G401.6 (cell line): Measurements from ENCODE around the gene SCN10A.

Experiments
- FAIRE-seq: peaks from 2 replicates; lab custom pipeline; 2012; peaks lifted over from hg19 to GRCh38; lab: Jason Lieb, UNC

SCN10A gene

DNA sequence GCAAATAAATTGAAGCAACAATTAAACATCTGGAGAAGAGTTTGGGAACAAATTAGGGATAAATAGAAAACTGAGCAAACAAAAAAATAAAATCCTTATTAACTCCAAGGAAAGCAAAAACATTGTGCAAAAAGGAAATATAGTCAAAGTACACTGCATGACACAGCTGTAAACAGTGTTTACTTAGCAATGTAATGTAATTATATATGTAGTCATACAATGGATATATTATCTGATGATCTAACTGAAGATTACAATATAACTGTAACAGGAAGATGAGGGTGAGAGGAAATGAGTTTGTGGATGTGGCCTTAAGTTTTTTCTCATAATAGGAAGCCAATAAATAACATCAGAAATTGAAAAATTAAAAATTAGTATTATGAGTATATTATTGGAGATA lies 42.5 kb downstream of the SCN10A start:
- no peak for FAIRE-seq

DNA sequence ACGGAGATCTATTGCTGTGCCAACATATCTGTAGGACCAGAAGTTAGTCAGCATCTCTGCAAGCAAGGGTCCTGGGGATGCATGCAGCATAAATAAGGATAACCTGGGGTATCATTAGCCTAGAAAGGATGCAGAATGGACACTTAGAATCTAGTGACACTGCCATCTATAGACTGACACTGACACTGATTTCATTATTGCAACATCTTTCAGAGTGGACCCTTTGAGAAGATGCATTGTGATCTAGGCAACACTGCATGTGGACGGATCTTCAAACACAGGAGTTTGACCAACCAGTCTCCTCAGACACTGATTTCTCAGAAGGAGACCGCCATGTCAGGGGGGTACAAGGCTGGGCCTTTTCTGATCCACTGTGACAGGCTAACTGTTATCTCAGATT lies 52.4 kb downstream of the SCN10A start:
- no peak for FAIRE-seq

GRCh38 chr3:38758557-38758956 lies 57.5 kb downstream of the SCN10A start:
- FAIRE-seq = no peak

DNA sequence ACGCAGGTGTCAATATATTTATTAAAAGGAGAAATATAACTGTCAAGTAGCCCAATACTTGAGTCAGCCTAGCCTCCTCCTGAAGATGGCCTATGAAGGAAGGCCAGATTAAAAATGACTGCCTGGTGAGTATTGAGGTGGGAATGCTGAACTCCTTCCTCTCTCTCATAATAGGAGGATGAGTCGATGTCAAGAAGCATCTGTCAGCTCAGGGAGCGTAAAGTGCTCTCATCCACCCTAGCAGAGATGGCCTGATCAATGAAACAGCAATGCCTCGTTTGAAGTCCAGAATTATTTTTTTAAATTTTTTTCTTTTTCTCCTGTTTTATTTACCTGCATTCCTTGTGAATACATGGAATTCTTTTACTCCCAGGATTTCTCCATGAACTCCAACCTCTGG lies 58.3 kb downstream of the SCN10A start:
- FAIRE-seq = no peak

GRCh38 chr3:38756892-38757291 lies 59.1 kb downstream of the SCN10A start:
- no peak for FAIRE-seq

DNA sequence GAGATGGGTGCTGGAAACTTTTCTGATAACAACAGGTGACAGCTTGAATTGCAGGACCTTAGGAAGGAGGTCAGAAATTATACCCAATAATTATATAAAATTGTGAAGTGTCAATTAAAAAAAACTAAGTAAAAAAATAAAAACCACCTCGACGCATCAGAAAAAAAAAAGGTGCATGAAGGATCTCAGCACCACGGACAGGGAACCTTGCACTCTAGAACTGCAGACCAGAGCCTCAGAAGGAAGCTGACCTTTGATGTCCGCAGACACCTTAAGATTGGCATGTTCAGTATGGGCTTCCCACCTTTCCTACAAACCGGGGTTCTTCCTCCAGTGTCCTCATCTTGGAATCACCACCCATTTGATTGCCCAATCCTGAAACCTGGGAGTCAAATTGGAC lies 60.9 kb downstream of the SCN10A start:
- FAIRE-seq = no peak

- FAIRE-seq = no peak
Observed at GRCh38 chr3:38746641-38747040, 69.4 kb downstream of the SCN10A start.

DNA sequence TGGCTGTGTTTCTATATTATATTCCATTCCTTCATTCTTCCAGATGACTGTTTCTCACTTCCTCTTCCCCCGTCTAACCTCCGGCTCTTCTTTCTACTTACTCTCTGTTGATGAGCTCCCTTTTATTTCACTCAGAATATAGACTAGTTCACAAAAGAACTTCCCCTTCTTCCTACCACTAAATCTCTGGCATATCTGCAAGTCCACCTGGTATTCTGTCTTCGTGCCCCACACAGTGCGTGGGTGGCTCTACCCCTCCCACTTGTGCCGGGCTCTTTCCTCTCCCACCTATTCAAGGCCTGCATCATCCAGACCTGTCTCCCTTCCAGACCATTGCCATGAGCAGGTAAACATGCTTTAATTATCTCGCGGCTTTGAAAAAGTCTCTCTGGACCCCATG lies 73.0 kb downstream of the SCN10A start:
- FAIRE-seq = no peak

- FAIRE-seq = no peak
Observed at GRCh38 chr3:38742550-38742949, 73.5 kb downstream of the SCN10A start.

DNA sequence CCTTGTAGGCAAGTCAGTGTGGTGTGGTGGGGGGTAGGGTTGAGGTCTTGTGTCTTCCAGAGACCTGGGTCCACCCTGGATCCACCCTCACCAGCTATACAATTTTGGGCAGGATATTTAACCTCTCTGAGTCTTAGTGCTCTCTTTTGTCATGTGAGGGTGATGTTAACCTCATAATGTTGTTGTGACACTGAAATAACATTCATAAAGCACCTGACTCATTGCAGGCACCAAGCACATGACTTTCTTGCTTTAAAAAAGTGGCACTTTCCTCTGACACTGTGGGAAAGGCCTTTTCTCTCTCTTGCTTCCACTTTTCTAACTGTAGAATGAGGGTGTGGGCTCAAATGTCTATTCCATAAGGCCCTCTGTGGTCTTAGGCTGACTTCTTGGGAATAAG lies 75.5 kb downstream of the SCN10A start:
- no peak for FAIRE-seq

- no peak for FAIRE-seq
Observed at GRCh38 chr3:38739931-38740330, 76.1 kb downstream of the SCN10A start.

DNA sequence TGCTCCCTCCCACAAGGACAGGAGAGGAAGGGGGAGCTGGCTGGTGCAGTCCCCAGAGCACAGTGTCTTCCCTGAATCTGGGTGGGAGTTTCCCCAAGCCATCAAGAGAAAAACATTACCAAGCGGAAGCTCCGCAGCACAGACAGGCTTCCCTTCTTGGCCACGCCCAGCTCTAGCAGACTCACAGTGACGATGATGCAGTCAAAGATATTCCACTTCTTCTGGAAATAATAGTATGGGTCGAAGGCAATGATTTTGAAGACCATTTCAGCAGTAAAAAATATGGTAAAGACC lies 76.7 kb downstream of the SCN10A start:
- no peak for FAIRE-seq

GRCh38 chr3:38738630-38739395 lies 77.2 kb downstream of the SCN10A start:
- FAIRE-seq = no peak

DNA sequence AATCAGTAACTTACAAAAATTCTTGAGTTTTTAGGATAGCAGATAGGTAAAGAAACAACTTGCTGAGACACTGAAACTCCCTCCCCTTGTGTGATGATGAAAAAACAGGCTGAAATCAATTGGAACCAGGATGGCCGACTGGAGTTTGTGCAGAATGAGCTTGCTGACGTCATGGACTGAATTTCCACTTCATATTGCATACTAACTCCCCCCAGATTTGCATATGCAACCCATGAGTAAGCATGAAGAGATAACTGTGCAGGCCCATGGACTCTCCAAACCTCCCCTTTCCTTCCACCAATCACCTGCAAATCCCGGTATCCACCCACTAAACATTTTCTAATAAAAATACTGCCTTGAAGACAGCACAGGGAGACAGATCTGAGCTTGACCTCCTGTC lies 84.5 kb downstream of the SCN10A start:
- no peak for FAIRE-seq

GRCh38 chr3:38730281-38730680 lies 85.7 kb downstream of the SCN10A start:
- no peak for FAIRE-seq

DNA sequence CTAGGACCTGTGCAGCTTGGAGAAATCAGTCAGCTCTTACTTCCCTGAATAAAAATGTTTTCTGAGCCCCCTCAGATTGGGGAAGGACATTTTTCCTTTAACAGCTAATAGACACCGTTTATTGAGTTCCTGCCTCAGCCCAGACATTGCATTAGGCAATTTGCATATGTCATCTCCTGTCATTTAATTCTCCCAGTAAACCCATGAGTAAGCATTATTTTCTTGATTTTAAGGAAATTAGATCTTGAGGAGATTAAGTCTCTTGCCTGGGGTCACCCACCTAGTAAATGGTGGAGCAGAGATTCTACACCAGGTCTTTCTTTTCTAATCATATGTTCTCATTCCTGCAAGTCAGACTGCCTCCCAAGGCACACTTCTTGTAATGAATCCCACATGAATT lies 88.0 kb downstream of the SCN10A start:
- FAIRE-seq = no peak

DNA sequence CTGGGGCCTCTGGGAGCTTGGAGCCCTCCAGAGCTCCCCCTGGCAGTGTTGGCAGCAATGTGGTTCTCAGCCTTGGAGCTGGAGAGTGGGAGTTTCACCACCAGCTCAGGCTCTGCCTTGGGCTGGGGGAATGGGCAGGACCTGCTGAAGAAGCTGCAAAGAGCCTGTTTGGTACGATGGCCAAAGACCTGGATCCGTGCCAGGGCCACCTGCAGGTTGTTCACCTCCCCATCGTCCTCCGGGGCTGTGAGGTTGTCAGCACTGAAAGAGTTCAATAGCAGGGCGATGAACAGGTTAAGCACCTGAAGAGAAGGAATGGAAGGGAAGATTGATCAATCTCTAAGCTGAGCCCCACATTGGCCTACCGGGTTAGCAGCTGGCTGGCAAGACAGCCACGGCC lies 89.3 kb downstream of the SCN10A start:
- no peak for FAIRE-seq

GRCh38 chr3:38725726-38726419 lies 90.1 kb downstream of the SCN10A start:
- FAIRE-seq = no peak

DNA sequence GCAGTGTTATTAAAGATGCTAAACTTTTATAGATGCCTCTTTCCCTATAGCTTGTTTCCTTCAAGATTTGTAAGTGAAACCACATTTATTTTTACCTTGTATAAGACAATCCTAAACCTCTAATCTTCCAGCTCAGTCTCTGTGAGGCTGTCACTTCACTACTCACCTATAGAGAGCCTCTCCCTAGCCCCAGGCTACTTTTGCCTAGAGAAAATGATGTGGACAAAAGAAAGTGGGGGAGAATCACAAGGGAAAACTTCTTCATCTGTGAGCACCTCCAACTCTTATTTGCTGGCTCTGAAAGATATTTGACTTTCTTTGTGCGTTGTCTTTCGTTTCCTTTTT lies 91.7 kb downstream of the SCN10A start:
- FAIRE-seq = no peak

DNA sequence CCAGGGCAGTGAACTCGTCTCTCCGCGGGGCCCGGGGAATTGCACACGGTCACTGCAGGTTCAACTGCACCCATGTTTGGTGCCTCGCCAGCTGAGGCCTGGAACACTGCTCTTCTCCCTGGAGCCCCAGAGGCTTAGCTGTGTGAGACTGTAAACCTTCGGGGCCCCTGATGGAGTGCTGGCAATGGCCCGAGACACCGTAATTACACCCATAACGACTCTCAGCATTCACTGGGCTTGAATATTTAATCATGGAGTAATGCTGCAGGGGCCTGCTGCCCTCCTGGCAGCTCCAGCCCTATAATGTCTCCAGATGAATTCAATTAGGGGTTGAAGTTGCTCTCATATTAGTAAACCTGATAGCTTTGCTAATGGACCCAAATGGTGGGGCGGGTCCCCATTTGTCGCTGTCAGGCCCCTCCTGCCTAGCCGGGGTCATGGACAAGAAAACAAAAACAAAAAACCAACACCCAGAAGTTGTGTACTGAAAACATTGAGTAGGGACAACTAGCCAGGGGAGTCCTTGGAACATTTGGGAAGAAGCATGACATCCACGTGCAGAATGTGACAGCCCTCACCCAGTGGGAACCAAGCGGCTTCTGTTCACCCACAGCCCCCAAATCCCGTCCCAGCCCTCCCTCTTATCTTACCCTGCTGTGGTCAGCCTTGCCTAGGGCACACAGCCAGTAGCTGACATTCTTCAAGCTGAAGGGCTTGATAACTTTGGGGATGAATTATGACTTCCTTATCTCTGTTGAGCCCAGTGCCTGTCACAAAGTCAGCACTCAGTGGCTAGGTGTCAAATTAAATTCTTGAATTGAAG lies 92.2 kb downstream of the SCN10A start:
- FAIRE-seq = no peak

DNA sequence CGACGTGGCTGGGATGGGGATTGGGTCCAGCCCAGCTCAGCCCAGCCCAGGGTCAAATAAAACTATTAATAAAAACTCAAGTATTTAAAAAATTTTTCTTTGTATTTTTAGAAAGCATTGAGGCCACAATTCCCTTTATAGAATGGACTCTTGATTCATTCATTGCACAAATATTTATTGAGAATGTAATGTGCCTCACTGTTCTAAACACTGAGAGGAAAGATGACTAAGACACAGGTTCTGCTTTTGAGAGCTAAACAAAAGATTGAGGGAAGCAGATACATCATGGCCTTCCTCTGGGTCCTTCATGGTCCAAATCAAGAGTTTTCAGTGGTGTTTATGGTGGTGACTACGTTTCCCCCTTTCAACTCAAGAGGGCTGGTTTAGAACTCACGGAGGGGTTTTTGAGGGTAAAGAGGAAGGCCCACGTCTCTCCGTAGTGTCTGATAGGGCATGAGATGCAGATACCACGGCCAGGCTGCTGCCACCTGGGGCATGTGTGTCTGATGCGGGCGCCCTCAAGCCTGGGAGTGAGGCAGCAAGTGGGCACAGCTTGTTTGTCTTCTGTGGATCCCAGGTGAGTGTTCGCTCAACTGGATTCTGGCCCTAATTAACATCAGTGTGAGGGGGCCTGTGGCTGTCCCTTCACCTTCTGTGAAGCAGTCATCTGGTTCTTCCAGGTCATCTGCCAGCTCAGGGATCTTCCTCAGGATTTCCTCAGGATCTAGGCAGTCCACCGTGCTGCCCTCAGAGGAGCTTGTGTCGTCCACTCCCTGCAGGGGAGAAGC lies 93.0 kb downstream of the SCN10A start:
- FAIRE-seq = no peak

GRCh38 chr3:38721207-38721772 lies 94.7 kb downstream of the SCN10A start:
- no peak for FAIRE-seq
